H9 (cell line): Measurements from ENCODE around the gene PEPD. TPM values are rescaled to one million over a fixed set of nuclear protein-coding genes. Genes with fewer than 3 reads are reported as not detected.

Experiments
- DNase-seq: peaks from one replicate; pipeline ENCODE4 v3.0.0-alpha.2; 2017
- H2AFZ ChIP-seq: one replicate; pipeline ENCODE4 v1.6.1; 2013; ENCODE audit warnings: mild to moderate bottlenecking, low read length, control low read depth, moderate library complexity
- H2AK5ac ChIP-seq: 2 replicates; pipeline ENCODE4 v1.6.1; 2013; ENCODE audit warnings: low read length, control low read depth, mixed read lengths; ENCODE audit not compliant: insufficient read length
- H2BK120ac ChIP-seq: one replicate; pipeline ENCODE4 v1.6.1; 2013; ENCODE audit warnings: low read depth, mild to moderate bottlenecking, low read length, control low read depth, inconsistent platforms; ENCODE audit not compliant: poor library complexity, severe bottlenecking
- H2BK12ac ChIP-seq: 2 replicates; pipeline ENCODE4 v1.6.1; 2013; ENCODE audit warnings: low read length, control low read depth, mixed read lengths, low read depth; ENCODE audit not compliant: insufficient read length
- H2BK15ac ChIP-seq: 2 replicates; pipeline ENCODE4 v1.6.1; 2013; ENCODE audit warnings: low read depth, low read length, control low read depth
- H2BK20ac ChIP-seq: one replicate; pipeline ENCODE4 v1.6.1; 2013; ENCODE audit warnings: low read depth, mild to moderate bottlenecking, low read length, control low read depth, inconsistent platforms; ENCODE audit not compliant: poor library complexity, severe bottlenecking
- H2BK5ac ChIP-seq: 2 replicates; pipeline ENCODE4 v1.6.1; 2013; ENCODE audit warnings: low read length, control low read depth, mixed read lengths; ENCODE audit not compliant: insufficient read length
- H3K14ac ChIP-seq: 2 replicates; pipeline ENCODE4 v1.6.1; 2013; ENCODE audit warnings: low read length, control low read depth; ENCODE audit not compliant: insufficient read depth
- H3K18ac ChIP-seq: 2 replicates; pipeline ENCODE4 v1.6.1; 2013; ENCODE audit warnings: low read depth, mild to moderate bottlenecking, mixed read lengths, low read length, control low read depth; ENCODE audit not compliant: insufficient read length
- H3K23ac ChIP-seq: 2 replicates; pipeline ENCODE4 v1.6.1; 2013; ENCODE audit warnings: low read length, control low read depth, mixed read lengths, low read depth; ENCODE audit not compliant: insufficient read length
- H3K23me2 ChIP-seq: 2 replicates; pipeline ENCODE4 v1.6.1; 2013; ENCODE audit warnings: low read depth, mild to moderate bottlenecking, mixed read lengths, low read length, control low read depth; ENCODE audit not compliant: insufficient read length, poor library complexity, severe bottlenecking
- H3K27ac ChIP-seq: 2 replicates; pipeline ENCODE4 v1.5.1; 2013; ENCODE audit warnings: low read length, control low read depth, mixed read lengths, low read depth; ENCODE audit not compliant: insufficient read length
- H3K27me3 ChIP-seq: 2 replicates; pipeline ENCODE4 v1.6.1; 2013; ENCODE audit warnings: low read length, control low read depth, inconsistent platforms; ENCODE audit not compliant: insufficient read depth
- H3K4ac ChIP-seq: 2 replicates; pipeline ENCODE4 v1.6.1; 2013; ENCODE audit warnings: low read depth, mild to moderate bottlenecking, control low read depth, inconsistent platforms, low read length, moderate library complexity
- H3K4me1 ChIP-seq: 2 replicates; pipeline ENCODE4 v1.6.1; 2013; ENCODE audit warnings: low read length, control low read depth, inconsistent platforms; ENCODE audit not compliant: insufficient read depth
- H3K4me2 ChIP-seq: 2 replicates; pipeline ENCODE4 v1.6.1; 2013; ENCODE audit warnings: low read length, control low read depth, mixed read lengths; ENCODE audit not compliant: insufficient read length, insufficient read depth
- H3K56ac ChIP-seq: 2 replicates; pipeline ENCODE4 v1.6.1; 2013; ENCODE audit warnings: low read depth, mild to moderate bottlenecking, mixed read lengths, low read length, control low read depth; ENCODE audit not compliant: insufficient read length
- H3K79me1 ChIP-seq: 2 replicates; pipeline ENCODE4 v1.6.1; 2013; ENCODE audit warnings: low read depth, mild to moderate bottlenecking, moderate library complexity, low read length, control low read depth, inconsistent platforms; ENCODE audit not compliant: insufficient read depth, poor library complexity, severe bottlenecking
- H3K79me2 ChIP-seq: 2 replicates; pipeline ENCODE4 v1.6.1; 2013; ENCODE audit warnings: low read length, control low read depth, inconsistent platforms; ENCODE audit not compliant: insufficient read depth
- H3K9ac ChIP-seq: 2 replicates; pipeline ENCODE4 v1.6.1; 2013; ENCODE audit warnings: low read length, control low read depth, mixed read lengths; ENCODE audit not compliant: insufficient read length; ENCODE audit errors: extremely low read depth
- H3K9me3 ChIP-seq: one replicate; pipeline ENCODE4 v1.6.1; 2013; ENCODE audit warnings: low read depth, low read length, inconsistent platforms; ENCODE audit not compliant: control insufficient read depth
- H3T11ph ChIP-seq: one replicate; pipeline ENCODE4 v1.6.1; 2013; ENCODE audit warnings: mild to moderate bottlenecking, low read length, control low read depth, inconsistent platforms
- H4K20me1 ChIP-seq: one replicate; pipeline ENCODE4 v1.6.1; 2013; ENCODE audit not compliant: control insufficient read depth, insufficient read length, insufficient read depth
- H4K5ac ChIP-seq: 2 replicates; pipeline ENCODE4 v1.6.1; 2013; ENCODE audit warnings: low read depth, mild to moderate bottlenecking, mixed read lengths, low read length, control low read depth; ENCODE audit not compliant: insufficient read length
- H4K8ac ChIP-seq: replicated peaks from 2 replicates; pipeline ENCODE4 v1.6.1; 2013; ENCODE audit warnings: low read length, control low read depth, mixed read lengths, low read depth; ENCODE audit not compliant: insufficient read length
- H4K91ac ChIP-seq: 2 replicates; pipeline ENCODE4 v1.6.1; 2013; ENCODE audit warnings: low read depth, mild to moderate bottlenecking, moderate library complexity, mixed read lengths, low read length, control low read depth; ENCODE audit not compliant: insufficient read length
- H3K27ac Mint-ChIP-seq, 3 experiments: 2 replicates in 2 of 3; 3 replicates in 1 of 3; pipeline ENCODE4 v1.8.0; 2020 to 2021; ENCODE audit warnings: mixed read lengths in 3 of 3, mild to moderate bottlenecking in 1 of 3, moderate library complexity in 1 of 3
- H3K27me3 Mint-ChIP-seq: 2 replicates; pipeline ENCODE4 v1.8.0; 2021; ENCODE audit warnings: low read depth, mild to moderate bottlenecking, moderate library complexity, mixed read lengths
- H3K36me3 Mint-ChIP-seq, 3 experiments: 2 replicates in 2 of 3; 3 replicates in 1 of 3; pipeline ENCODE4 v1.8.0; 2020 to 2021; ENCODE audit warnings: low read depth in 3 of 3, mixed read lengths in 3 of 3; ENCODE audit not compliant: insufficient read depth in 1 of 3
- H3K4me1 Mint-ChIP-seq, 2 experiments: 2 replicates each; pipeline ENCODE4 v1.8.0; 2020; ENCODE audit warnings: mixed read lengths in 2 of 2
- H3K4me3 Mint-ChIP-seq, 2 experiments: 2 replicates in 1 of 2; 3 replicates in 1 of 2; pipeline ENCODE4 v1.8.0; 2020 to 2021; ENCODE audit warnings: mild to moderate bottlenecking in 2 of 2, mixed read lengths in 2 of 2, moderate library complexity in 1 of 2
- H3K9me3 Mint-ChIP-seq, 2 experiments: 2 replicates in 1 of 2; 3 replicates in 1 of 2; pipeline ENCODE4 v1.8.0; 2020; ENCODE audit warnings: mild to moderate bottlenecking in 2 of 2, mixed read lengths in 2 of 2, moderate library complexity in 1 of 2
- WGBS: extraction: QIAGEN DNeasy Blood & Tissue Kit; methylation state at CpG from one replicate; pipeline ENCODE4 v1.1.7; 2013; ENCODE audit warnings: missing lambda C conversion rate, low lambda C conversion rate, mixed read lengths; ENCODE audit not compliant: insufficient read length; ENCODE audit errors: extremely low coverage; 5-methylcytosine and 5-hydroxymethylcytosine counted together
- total RNA-seq: library from RNA; stranded (reverse); gene quantifications from 2 replicates; pipeline ENCODE4 v1.2.1, GENCODE V29; 2021
- TF ChIP-seq, protein P1 (sequence below): fragments of 200-600 bp; sonication (generic); conservative IDR thresholded peaks from 3 replicates; pipeline ENCODE4 v1.8.0; 2021; ENCODE audit warnings: antibody characterized with exemption, mild to moderate bottlenecking

The PEPD gene
- total RNA-seq, 1 experiment from 2014 or later: 52.8 TPM

DNA sequence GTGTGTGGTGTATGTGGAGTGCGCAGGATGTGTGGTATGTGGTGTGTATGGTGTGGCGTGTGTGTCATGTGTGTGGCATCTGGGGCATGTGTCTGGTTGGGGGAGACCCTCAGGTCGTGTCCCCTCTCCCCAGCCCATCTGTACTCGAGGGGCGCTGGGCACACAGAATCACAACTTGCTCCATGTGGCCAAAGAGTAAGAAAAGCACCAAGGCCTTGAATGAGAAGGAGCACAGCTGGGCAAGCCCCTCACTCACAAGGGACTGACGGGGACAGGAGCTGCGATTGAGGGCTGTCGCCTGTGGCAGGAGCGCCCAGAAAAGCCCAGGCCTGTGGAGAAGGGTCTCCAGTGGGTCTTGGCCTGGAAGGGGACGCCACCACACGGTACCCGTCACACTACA is 62.8 kb downstream of the PEPD start:
- no CpG with 5 or more reads among the region's 12 CpGs for WGBS
- no peak overlapping the region for H4K5ac ChIP-seq
- H3K23ac ChIP-seq: no peak overlapping the region
- no peaks in the 10 kb centered on the region for H3K4me1 Mint-ChIP-seq
- H2BK120ac ChIP-seq: no peak overlapping the region
- H3K79me1 ChIP-seq: no peaks in the 10 kb centered on the region
- no peak overlapping the region for H2BK5ac ChIP-seq
- no peak overlapping the region for H3K14ac ChIP-seq
- H3K27me3 Mint-ChIP-seq: no peaks in the 10 kb centered on the region
- H3K4me3 Mint-ChIP-seq: no peak overlapping the region
- H3K9me3 ChIP-seq: no peaks in the 10 kb centered on the region
- H3K4me2 ChIP-seq: no peak overlapping the region
- no peak overlapping the region for H3K18ac ChIP-seq
- H4K8ac ChIP-seq: no peak overlapping the region
- H4K91ac ChIP-seq: no peak overlapping the region
- H2BK12ac ChIP-seq: no peak overlapping the region
- no peak overlapping the region for H2AFZ ChIP-seq
- H3K23me2 ChIP-seq: no peaks in the 10 kb centered on the region
- no peak overlapping the region for H3T11ph ChIP-seq
- H3K27ac ChIP-seq: no peak overlapping the region
- no peak overlapping the region for H2AK5ac ChIP-seq
- TF ChIP-seq, protein P1, sequence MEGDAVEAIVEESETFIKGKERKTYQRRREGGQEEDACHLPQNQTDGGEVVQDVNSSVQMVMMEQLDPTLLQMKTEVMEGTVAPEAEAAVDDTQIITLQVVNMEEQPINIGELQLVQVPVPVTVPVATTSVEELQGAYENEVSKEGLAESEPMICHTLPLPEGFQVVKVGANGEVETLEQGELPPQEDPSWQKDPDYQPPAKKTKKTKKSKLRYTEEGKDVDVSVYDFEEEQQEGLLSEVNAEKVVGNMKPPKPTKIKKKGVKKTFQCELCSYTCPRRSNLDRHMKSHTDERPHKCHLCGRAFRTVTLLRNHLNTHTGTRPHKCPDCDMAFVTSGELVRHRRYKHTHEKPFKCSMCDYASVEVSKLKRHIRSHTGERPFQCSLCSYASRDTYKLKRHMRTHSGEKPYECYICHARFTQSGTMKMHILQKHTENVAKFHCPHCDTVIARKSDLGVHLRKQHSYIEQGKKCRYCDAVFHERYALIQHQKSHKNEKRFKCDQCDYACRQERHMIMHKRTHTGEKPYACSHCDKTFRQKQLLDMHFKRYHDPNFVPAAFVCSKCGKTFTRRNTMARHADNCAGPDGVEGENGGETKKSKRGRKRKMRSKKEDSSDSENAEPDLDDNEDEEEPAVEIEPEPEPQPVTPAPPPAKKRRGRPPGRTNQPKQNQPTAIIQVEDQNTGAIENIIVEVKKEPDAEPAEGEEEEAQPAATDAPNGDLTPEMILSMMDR: no peak
- no peaks in the 10 kb centered on the region for H3K4me1 ChIP-seq
- peaks cover 2% of the 10 kb centered on the region for H4K20me1 ChIP-seq
- no peak overlapping the region for H3K9ac ChIP-seq
- no peaks in the 10 kb centered on the region for H3K79me2 ChIP-seq
- H2BK15ac ChIP-seq: no peak overlapping the region
- peak overlapping the region in 1 of 3 experiments; percentile 17; a peak in 1 of 7 replicates for H3K27ac Mint-ChIP-seq
- no peaks in the 10 kb centered on the region for H3K9me3 Mint-ChIP-seq
- no peak overlapping the region for H3K56ac ChIP-seq
- no peaks in the 10 kb centered on the region for H3K27me3 ChIP-seq
- no peak overlapping the region for H3K4ac ChIP-seq
- no peaks in the 10 kb centered on the region; a peak in 2 of 7 replicates for H3K36me3 Mint-ChIP-seq
- DNase-seq: peak; percentile 14
- no peak overlapping the region for H2BK20ac ChIP-seq
